Measurements from ENCODE around the gene CD82. TPM values are rescaled to one million over a fixed set of nuclear protein-coding genes. Genes with fewer than 3 reads are reported as not detected.

The CD82 gene
- total and polyA plus RNA-seq, 2 experiments from 2014 or later = 4.8 to 6.0 TPM

DNA sequence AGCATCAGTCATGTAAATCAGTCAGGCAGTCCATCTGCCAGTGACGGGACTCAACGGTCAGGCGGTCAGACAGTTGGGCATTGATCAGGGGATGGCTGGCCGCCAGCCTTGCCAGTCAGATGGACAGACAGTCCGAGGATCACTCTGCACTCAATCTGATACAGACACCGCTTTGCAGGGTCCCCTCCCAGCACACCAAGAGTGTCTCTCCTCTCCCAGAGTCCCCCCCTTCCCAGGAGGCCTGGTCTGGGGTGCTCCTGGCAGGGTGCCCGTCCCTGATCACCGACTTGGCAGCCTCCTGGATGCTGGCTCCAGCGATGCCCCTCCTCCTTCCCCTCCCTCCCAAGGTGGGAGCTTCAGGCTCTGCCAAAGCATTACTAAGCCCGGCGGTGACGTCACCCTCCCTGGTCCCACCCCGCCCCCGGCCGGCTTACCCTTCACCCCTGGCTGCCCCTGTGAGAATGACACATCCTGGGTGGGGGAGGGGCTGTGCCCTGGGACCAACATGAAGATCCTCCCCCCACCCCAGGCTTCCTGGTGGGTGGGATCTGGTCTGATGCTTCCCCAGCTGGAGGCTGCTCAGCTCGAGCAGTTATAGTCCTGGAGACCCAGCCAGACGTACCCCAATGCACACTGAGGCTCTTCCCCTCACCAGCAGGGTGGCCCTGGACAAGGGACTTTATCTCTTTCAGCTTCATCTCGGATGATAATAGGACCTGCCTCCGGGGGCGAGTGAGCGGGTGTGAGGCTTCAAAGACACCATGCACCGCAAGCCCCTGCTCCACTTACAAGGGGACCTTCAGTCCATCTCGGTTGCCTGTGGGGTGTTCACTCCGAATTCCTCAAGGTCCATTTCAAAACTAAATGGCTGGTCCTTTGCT lies 69.2 kb downstream of the CD82 start:
- Histone ChIP-seq H3K4me1 (ENCODE audit: insufficient read depth) (peaks cover 6% of the 10 kb centered on the region; the same call in 1 of the 2 replicates), H3K27ac (no peak overlapping the region), H2AFZ (no peak overlapping the region), H3K27me3 (replicated peaks; ENCODE audit: insufficient read depth) (peaks cover 8% of the 10 kb centered on the region; the same call in 1 of the 2 replicates), H3K4me3 (no peak overlapping the region), H4K20me1 (ENCODE audit: insufficient read depth) (no peaks in the 10 kb centered on the region), H3K4me2 (ENCODE audit: unreplicated experiment) (peak overlapping the region; percentile 42), H3F3A (ENCODE audit: insufficient read depth) (no peaks in the 10 kb centered on the region), H3K36me3 (ENCODE audit: low read depth) (no peaks in the 10 kb centered on the region), H3K79me2 (ENCODE audit: insufficient read depth) (no peaks in the 10 kb centered on the region), H3K9me3 (ENCODE audit: low read depth) (no peaks in the 10 kb centered on the region), H3K9ac (no peak overlapping the region), H3K9me2 (ENCODE audit: insufficient read depth) (no peaks in the 10 kb centered on the region)
- 18 to 25% methylated on average over 17 to 24 of the region's 24 CpGs for WGBS, 2 experiments (ENCODE audit: low coverage in 1 of 2, low lambda C conversion rate in 2 of 2, missing lambda C conversion rate in 2 of 2)
- in situ Hi-C loops (cut with MboI) = loop anchor here (25.0 kb wide), 1 partner anchor 478 kb away; no protein-coding TSS in a partner anchor
- TF ChIP-seq EZH2 (IDR thresholded peaks at IDR 0.05; ENCODE audit: insufficient read depth, poor library complexity, severe bottlenecking) (no peak), EZH2phosphoT487 (IDR thresholded peaks at IDR 0.05; ENCODE audit: insufficient read depth, low read depth) (no peak)
- peak; percentile 82 for DNase-seq

DNA sequence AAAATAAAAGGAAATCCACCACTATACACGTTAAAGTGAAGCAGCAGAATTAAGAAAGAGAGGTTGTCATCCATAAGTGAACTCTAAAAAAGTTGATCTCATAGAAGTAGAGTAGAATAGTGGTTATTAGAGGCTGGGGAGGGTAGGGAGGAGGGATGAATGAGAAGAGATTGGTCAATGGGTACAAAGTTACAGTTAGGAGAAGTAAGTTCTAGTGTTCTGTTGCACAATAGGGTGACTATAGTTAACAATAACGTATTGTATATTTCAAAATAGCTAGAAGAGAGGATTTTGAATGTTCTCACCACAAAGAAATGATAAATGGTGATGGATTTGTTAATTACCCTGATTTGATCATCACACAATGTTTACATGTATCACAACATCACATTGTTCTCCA lies 72.0 kb downstream of the CD82 start:
- H3K4me3 ChIP-seq = no peak overlapping the region
- H3K9me3 ChIP-seq (ENCODE audit: low read depth) = no peaks in the 10 kb centered on the region
- no peak overlapping the region for H3K4me2 ChIP-seq (ENCODE audit: unreplicated experiment)
- H3K36me3 ChIP-seq (ENCODE audit: low read depth) = no peaks in the 10 kb centered on the region
- H3K9me2 ChIP-seq (ENCODE audit: insufficient read depth) = no peaks in the 10 kb centered on the region
- H3K9ac ChIP-seq = no peak overlapping the region
- WGBS, 2 experiments (ENCODE audit: low coverage in 1 of 2, low lambda C conversion rate in 2 of 2, missing lambda C conversion rate in 2 of 2) = 31 to 33% methylated on average over 2 of the region's 2 CpGs
- H3K27ac ChIP-seq = no peak overlapping the region
- in situ Hi-C loops (cut with MboI) = loop anchor here (25.0 kb wide), 1 partner anchor 475 kb away; no protein-coding TSS in a partner anchor
- TF ChIP-seq EZH2 (IDR thresholded peaks at IDR 0.05; ENCODE audit: insufficient read depth, poor library complexity, severe bottlenecking) = no peak
- H2AFZ ChIP-seq = no peak overlapping the region
- H3K27me3 ChIP-seq (replicated peaks; ENCODE audit: insufficient read depth) = peaks cover 8% of the 10 kb centered on the region; the same call in 1 of the 2 replicates
- DNase-seq = peak; percentile 35
- H3F3A ChIP-seq (ENCODE audit: insufficient read depth) = no peaks in the 10 kb centered on the region
- no peaks in the 10 kb centered on the region for H3K79me2 ChIP-seq (ENCODE audit: insufficient read depth)
- H4K20me1 ChIP-seq (ENCODE audit: insufficient read depth) = no peaks in the 10 kb centered on the region
- peaks cover 6% of the 10 kb centered on the region; the same call in 1 of the 2 replicates for H3K4me1 ChIP-seq (ENCODE audit: insufficient read depth)

DNA sequence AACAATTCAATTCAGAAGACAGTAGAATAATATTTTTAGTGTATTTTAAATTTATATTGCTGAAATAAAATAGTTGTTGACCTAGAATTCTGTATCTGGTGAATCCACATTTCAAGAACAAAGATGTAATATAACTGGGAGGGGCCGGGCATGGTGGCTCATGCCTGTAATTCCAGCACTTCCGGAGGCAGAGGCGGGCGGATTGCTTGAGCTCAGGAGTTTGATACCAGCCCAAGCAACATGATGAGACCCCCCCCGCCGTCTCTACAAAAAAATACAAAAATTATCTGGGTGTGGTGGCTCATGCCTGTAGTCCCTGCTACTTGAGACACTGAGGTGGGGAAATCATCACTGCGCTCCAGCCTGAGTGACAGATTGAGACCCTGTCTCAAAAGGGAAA lies 72.6 kb downstream of the CD82 start:
- no peaks in the 10 kb centered on the region for H3K9me2 ChIP-seq (ENCODE audit: insufficient read depth)
- H2AFZ ChIP-seq = no peak overlapping the region
- peaks cover 6% of the 10 kb centered on the region; the same call in 1 of the 2 replicates for H3K4me1 ChIP-seq (ENCODE audit: insufficient read depth)
- H3K4me3 ChIP-seq = no peak overlapping the region
- H3F3A ChIP-seq (ENCODE audit: insufficient read depth) = no peaks in the 10 kb centered on the region
- DNase-seq = no peak
- no peak for TF ChIP-seq EZH2 (IDR thresholded peaks at IDR 0.05; ENCODE audit: insufficient read depth, poor library complexity, severe bottlenecking)
- no peak for TF ChIP-seq EZH2phosphoT487 (IDR thresholded peaks at IDR 0.05; ENCODE audit: insufficient read depth, low read depth)
- H3K79me2 ChIP-seq (ENCODE audit: insufficient read depth) = no peaks in the 10 kb centered on the region
- in situ Hi-C loops (cut with MboI) = loop anchor here (25.0 kb wide), 1 partner anchor 474 kb away; no protein-coding TSS in a partner anchor
- H3K27ac ChIP-seq = no peak overlapping the region
- no peaks in the 10 kb centered on the region for H4K20me1 ChIP-seq (ENCODE audit: insufficient read depth)
- no peaks in the 10 kb centered on the region for H3K9me3 ChIP-seq (ENCODE audit: low read depth)
- H3K27me3 ChIP-seq (replicated peaks; ENCODE audit: insufficient read depth) = peaks cover 8% of the 10 kb centered on the region; the same call in 1 of the 2 replicates
- no peak overlapping the region for H3K4me2 ChIP-seq (ENCODE audit: unreplicated experiment)
- no peaks in the 10 kb centered on the region for H3K36me3 ChIP-seq (ENCODE audit: low read depth)
- 59 to 61% methylated on average over 7 of the region's 7 CpGs for WGBS, 2 experiments (ENCODE audit: low coverage in 1 of 2, low lambda C conversion rate in 2 of 2, missing lambda C conversion rate in 2 of 2)
- H3K9ac ChIP-seq = no peak overlapping the region

DNA sequence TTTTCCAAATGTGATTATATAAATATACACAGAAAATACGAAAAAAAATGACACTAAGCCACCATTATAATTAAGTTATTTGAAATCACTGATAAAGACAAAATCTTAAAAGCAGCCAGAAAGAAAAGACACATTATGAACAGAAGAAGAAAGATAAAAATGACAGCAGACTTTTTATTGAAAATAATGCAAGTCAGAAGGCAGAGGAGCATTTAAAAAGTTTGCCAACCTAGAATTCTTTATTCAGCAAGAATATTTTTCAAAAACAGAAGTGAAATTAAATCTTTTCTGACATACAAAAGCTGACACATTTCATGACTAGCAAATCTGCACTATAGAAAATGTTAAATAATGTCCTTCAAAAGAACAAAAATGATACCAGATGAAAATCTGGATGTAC lies 77.8 kb downstream of the CD82 start:
- Histone ChIP-seq H3K79me2 (ENCODE audit: insufficient read depth) (no peaks in the 10 kb centered on the region), H3K4me3 (no peak overlapping the region), H3K4me1 (ENCODE audit: insufficient read depth) (no peaks in the 10 kb centered on the region), H3K9me3 (ENCODE audit: low read depth) (no peaks in the 10 kb centered on the region), H3F3A (ENCODE audit: insufficient read depth) (no peaks in the 10 kb centered on the region), H3K27ac (no peak overlapping the region), H3K9me2 (ENCODE audit: insufficient read depth) (no peaks in the 10 kb centered on the region), H3K4me2 (ENCODE audit: unreplicated experiment) (no peak overlapping the region), H3K27me3 (replicated peaks; ENCODE audit: insufficient read depth) (peaks cover 24% of the 10 kb centered on the region), H3K9ac (no peak overlapping the region), H4K20me1 (ENCODE audit: insufficient read depth) (no peaks in the 10 kb centered on the region), H2AFZ (no peak overlapping the region), H3K36me3 (ENCODE audit: low read depth) (no peaks in the 10 kb centered on the region)
- in situ Hi-C loops (cut with MboI) = loop anchor here (25.0 kb wide), 1 partner anchor 469 kb away; no protein-coding TSS in a partner anchor
- WGBS, 2 experiments (ENCODE audit: low coverage in 1 of 2, low lambda C conversion rate in 2 of 2, missing lambda C conversion rate in 2 of 2) = 3 to 6% methylated on average over 1 of the region's 1 CpG
- TF ChIP-seq EZH2 (IDR thresholded peaks at IDR 0.05; ENCODE audit: insufficient read depth, poor library complexity, severe bottlenecking) (no peak), EZH2phosphoT487 (IDR thresholded peaks at IDR 0.05; ENCODE audit: insufficient read depth, low read depth) (no peak)
- DNase-seq = no peak

Data from GM23248 (cell line).